Measurements from ENCODE around the gene OR2C3.
"Not testable (repeated sequence)": the region's sequence is repeated elsewhere in the genome, so short reads cannot be mapped to it uniquely, and the experiment has no call there.

OR2C3 gene

DNA sequence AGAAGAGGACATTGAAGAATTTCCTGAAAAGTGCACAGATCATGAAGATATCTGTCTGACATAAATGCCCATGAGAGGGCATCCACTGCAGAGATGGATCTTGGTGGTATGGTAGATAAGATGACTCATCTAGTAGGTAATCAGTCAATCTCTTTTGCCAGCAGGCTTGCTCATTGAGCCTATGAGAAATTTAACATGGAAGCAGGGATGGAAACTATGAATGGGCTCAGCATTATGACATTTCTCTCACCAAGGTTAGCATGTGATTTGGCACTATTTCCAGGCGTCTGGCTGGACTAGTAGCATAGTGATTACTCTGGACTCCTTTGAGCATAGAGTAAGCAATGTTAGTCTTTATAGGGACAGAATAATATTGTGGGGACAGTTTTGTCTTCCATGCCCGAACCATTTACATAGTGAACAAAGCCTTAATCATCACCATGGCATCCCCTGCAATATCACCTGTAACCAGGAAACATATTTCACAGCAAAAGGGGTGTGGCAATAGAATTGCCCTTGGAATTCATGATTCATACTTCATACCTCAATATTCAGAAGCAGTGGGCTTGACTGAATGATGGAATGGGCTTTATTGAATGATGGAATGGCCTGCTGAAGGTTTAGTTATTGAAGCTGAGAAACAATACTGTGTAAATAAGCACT, 7.3 kb downstream of the OR2C3 start:
- no peak overlapping the region for H3K4me3 ChIP-seq (ENCODE audit: control insufficient read depth, low read depth, low read length)
- TF ChIP-seq, protein P1, sequence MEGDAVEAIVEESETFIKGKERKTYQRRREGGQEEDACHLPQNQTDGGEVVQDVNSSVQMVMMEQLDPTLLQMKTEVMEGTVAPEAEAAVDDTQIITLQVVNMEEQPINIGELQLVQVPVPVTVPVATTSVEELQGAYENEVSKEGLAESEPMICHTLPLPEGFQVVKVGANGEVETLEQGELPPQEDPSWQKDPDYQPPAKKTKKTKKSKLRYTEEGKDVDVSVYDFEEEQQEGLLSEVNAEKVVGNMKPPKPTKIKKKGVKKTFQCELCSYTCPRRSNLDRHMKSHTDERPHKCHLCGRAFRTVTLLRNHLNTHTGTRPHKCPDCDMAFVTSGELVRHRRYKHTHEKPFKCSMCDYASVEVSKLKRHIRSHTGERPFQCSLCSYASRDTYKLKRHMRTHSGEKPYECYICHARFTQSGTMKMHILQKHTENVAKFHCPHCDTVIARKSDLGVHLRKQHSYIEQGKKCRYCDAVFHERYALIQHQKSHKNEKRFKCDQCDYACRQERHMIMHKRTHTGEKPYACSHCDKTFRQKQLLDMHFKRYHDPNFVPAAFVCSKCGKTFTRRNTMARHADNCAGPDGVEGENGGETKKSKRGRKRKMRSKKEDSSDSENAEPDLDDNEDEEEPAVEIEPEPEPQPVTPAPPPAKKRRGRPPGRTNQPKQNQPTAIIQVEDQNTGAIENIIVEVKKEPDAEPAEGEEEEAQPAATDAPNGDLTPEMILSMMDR (conservative IDR thresholded peaks at IDR 0.05; ENCODE audit: control insufficient read depth, insufficient read depth, low read depth, low read length): no peak
- no peak for DNase-seq (ENCODE audit: low read depth)

- not testable (repeated sequence) for H3K4me3 ChIP-seq (ENCODE audit: control insufficient read depth, low read depth, low read length); DNase-seq (ENCODE audit: low read depth)
Measured at GRCh38 chr1:247521886-247522285, 14.4 kb downstream of the OR2C3 start.

GRCh38 chr1:247518613-247518891, 17.7 kb downstream of the OR2C3 start:
- no peak overlapping the region for H3K4me3 ChIP-seq (ENCODE audit: control insufficient read depth, low read depth, low read length)
- TF ChIP-seq, protein P1 (conservative IDR thresholded peaks at IDR 0.05; ENCODE audit: control insufficient read depth, insufficient read depth, low read depth, low read length): no peak

GRCh38 chr1:247517795-247518612, 18.2 kb downstream of the OR2C3 start:
- DNase-seq (ENCODE audit: low read depth): no peak
- no peak overlapping the region for H3K4me3 ChIP-seq (ENCODE audit: control insufficient read depth, low read depth, low read length)
- TF ChIP-seq, protein P1 (conservative IDR thresholded peaks at IDR 0.05; ENCODE audit: control insufficient read depth, insufficient read depth, low read depth, low read length): no peak

More at GRCh38 chr1:247518613-247518891, 17.7 kb downstream of the OR2C3 start:
- no peak for DNase-seq (ENCODE audit: low read depth)

- no peak for DNase-seq (ENCODE audit: low read depth)
- H3K4me3 ChIP-seq (ENCODE audit: control insufficient read depth, low read depth, low read length): no peak overlapping the region
- TF ChIP-seq, protein P1 (conservative IDR thresholded peaks at IDR 0.05; ENCODE audit: control insufficient read depth, insufficient read depth, low read depth, low read length): no peak
Measured at GRCh38 chr1:247506831-247507230, 29.4 kb downstream of the OR2C3 start.

DNA sequence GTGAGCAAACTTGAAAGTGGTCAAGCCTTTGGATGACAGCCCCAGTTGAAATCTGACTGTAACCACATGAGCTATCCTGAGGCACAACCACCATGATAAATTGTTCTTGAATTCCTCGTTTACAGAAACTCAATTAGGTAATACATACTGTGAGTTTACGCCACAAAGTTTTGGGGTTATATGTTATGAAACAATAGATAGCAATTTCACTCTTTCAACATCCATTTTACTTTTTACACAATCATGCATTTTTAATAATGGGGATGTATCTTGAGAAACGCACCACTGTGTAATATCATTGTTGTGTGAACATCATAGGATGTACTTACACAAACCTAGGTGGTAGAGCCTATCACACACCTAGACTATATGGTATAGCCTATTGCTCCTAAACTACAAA, 35.4 kb downstream of the OR2C3 start:
- H3K4me3 ChIP-seq (ENCODE audit: control insufficient read depth, low read depth, low read length): no peak overlapping the region
- DNase-seq (ENCODE audit: low read depth): no peak
- TF ChIP-seq, protein P1 (conservative IDR thresholded peaks at IDR 0.05; ENCODE audit: control insufficient read depth, insufficient read depth, low read depth, low read length): no peak

DNA sequence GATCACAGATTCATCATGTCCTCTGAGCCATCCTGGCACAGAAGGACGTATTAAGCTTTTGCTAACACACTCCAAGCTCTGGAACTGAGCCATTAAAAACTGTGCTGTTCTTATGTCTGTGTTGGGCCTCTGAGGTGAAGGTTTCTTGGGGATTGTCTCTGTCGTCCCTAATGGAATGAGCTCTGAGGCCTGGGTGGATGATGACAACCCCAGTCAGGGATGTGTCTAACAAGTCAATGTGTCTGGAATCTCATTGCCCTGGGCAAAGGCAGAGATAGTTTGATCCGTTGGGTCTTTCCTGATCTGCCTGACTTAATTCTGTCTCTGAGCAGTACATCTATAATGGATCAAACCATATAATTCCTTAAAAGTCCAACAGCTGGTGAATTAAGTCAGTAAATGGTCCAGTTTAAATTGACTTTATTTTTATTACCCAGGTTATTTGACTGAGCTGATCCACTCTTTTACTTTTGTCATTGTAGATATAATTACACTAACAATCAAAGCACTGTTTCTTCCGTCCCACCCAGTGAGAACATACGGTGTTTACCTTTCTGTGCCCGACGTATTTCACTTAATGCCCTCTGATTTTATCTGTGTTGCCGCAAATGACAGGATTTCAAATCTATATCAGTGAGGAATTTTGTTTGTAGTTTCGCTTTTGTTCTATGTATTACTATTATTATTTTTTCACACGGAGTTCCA, 39.5 kb downstream of the OR2C3 start:
- no peak overlapping the region for H3K4me3 ChIP-seq (ENCODE audit: control insufficient read depth, low read depth, low read length)
- TF ChIP-seq, protein P1 (conservative IDR thresholded peaks at IDR 0.05; ENCODE audit: control insufficient read depth, insufficient read depth, low read depth, low read length): no peak
- no peak for DNase-seq (ENCODE audit: low read depth)
